Hepatocyte (in vitro differentiated cells): Measurements from ENCODE around the gene MORC2. TPM values are rescaled to one million over a fixed set of nuclear protein-coding genes. Genes with fewer than 3 reads are reported as not detected.

Source experiments
- DNase-seq: peaks from one replicate; pipeline ENCODE4 v3.0.0-alpha.2; 2016; ENCODE audit warnings: low spot score
- H2AFZ ChIP-seq: fragments of 200-600 bp; sonication (generic); 2 replicates; pipeline ENCODE4 v1.6.0; 2016; ENCODE audit warnings: antibody characterized with exemption, mild to moderate bottlenecking
- H3K27ac ChIP-seq: fragments of 200-600 bp; sonication (generic); 2 replicates; pipeline ENCODE4 v1.5.1; 2016; ENCODE audit warnings: mild to moderate bottlenecking
- H3K27me3 ChIP-seq: fragments of 200-600 bp; sonication (generic); 2 replicates; pipeline ENCODE4 v1.6.1; 2016
- H3K36me3 ChIP-seq: fragments of 200-600 bp; sonication (generic); replicated peaks from 2 replicates; pipeline ENCODE4 v1.5.1; 2016; ENCODE audit warnings: low read depth; ENCODE audit not compliant: insufficient read depth
- H3K4me1 ChIP-seq: fragments of 200-600 bp; sonication (generic); 2 replicates; pipeline ENCODE4 v1.5.1; 2016; ENCODE audit warnings: mild to moderate bottlenecking, moderate library complexity; ENCODE audit not compliant: insufficient read depth
- H3K4me2 ChIP-seq: fragments of 200-600 bp; sonication (generic); 2 replicates; pipeline ENCODE4 v1.6.0; 2016
- H3K4me3 ChIP-seq: fragments of 200-600 bp; sonication (generic); 2 replicates; pipeline ENCODE4 v1.5.1; 2016; ENCODE audit warnings: mild to moderate bottlenecking
- H3K79me2 ChIP-seq: fragments of 200-600 bp; sonication (generic); 2 replicates; pipeline ENCODE4 v1.6.0; 2017; ENCODE audit warnings: mild to moderate bottlenecking
- H3K9me2 ChIP-seq: fragments of 200-600 bp; sonication (generic); replicated peaks from 2 replicates; pipeline ENCODE4 v1.6.0; 2017; ENCODE audit warnings: mild to moderate bottlenecking; ENCODE audit not compliant: insufficient read depth
- H3K9me3 ChIP-seq: fragments of 200-600 bp; sonication (generic); 2 replicates; pipeline ENCODE4 v1.5.1; 2016; ENCODE audit warnings: low read depth, mild to moderate bottlenecking
- H4K20me1 ChIP-seq: fragments of 200-600 bp; sonication (generic); 2 replicates; pipeline ENCODE4 v1.6.0; 2016; ENCODE audit warnings: mild to moderate bottlenecking; ENCODE audit not compliant: insufficient read depth, poor library complexity, severe bottlenecking
- CTCF ChIP-seq: fragments of 200-600 bp; sonication (generic); IDR thresholded peaks from 2 replicates; pipeline ENCODE4 v1.5.1; 2016; ENCODE audit warnings: antibody characterized with exemption, mild to moderate bottlenecking; ENCODE audit not compliant: poor library complexity
- EZH2 ChIP-seq: fragments of 200-600 bp; sonication (generic); IDR thresholded peaks from 2 replicates; pipeline ENCODE4 v1.6.1; 2016; ENCODE audit warnings: antibody characterized with exemption, mild to moderate bottlenecking, borderline replicate concordance
- EZH2phosphoT487 ChIP-seq: fragments of 200-600 bp; sonication (generic); IDR thresholded peaks from one replicate; pipeline ENCODE4 v1.6.1; 2018; ENCODE audit warnings: antibody characterized with exemption, mild to moderate bottlenecking, low read depth, moderate library complexity; ENCODE audit not compliant: unreplicated experiment, severe bottlenecking
- WGBS: methylation state at CpG from one replicate; pipeline ENCODE4 v1.1.6; 2016; ENCODE audit warnings: low lambda C conversion rate; ENCODE audit errors: missing lambda C conversion rate; 5-methylcytosine and 5-hydroxymethylcytosine counted together
- polyA plus RNA-seq: library from polyadenylated mRNA; unstranded; fragments of >200 nt; fragmentation: Nextera tagmentation; extraction: Ambion mirVana; gene quantifications from 2 replicates; pipeline ENCODE4 v1.2.1, GENCODE V29; 2016
- total RNA-seq: library from RNA; depleted of rRNA; stranded (reverse); fragments of >200 nt; gene quantifications from 2 replicates; pipeline ENCODE4 v1.2.3, GENCODE V29; 2014

Gene MORC2
- total and polyA plus RNA-seq, 2 experiments from 2014 or later, result 15.6 to 24.0 TPM

- Histone ChIP-seq H3K36me3 (no peaks in the 10 kb centered on the region), H4K20me1 (no peaks in the 10 kb centered on the region), H3K27me3 (no peaks in the 10 kb centered on the region), H3K9me2 (no peaks in the 10 kb centered on the region), H2AFZ (no peak overlapping the region), H3K4me1 (no peaks in the 10 kb centered on the region), H3K27ac (no peak overlapping the region), H3K4me2 (no peak overlapping the region), H3K79me2 (no peaks in the 10 kb centered on the region), H3K9me3 (no peaks in the 10 kb centered on the region), H3K4me3 (no peak overlapping the region)
- 96% methylated on average over 8 of the region's 8 CpGs for WGBS
- no peak for DNase-seq
- TF ChIP-seq EZH2, result no peak
- no peak for TF ChIP-seq CTCF
- TF ChIP-seq EZH2phosphoT487, result no peak
These were observed 76.3 kb downstream of the MORC2 start for GRCh38 chr22:30892286-30892685.

GRCh38 chr22:30891781-30892180, 76.8 kb downstream of the MORC2 start:
- Histone ChIP-seq H3K9me3 (no peaks in the 10 kb centered on the region), H3K9me2 (no peaks in the 10 kb centered on the region), H4K20me1 (no peaks in the 10 kb centered on the region), H3K27me3 (no peaks in the 10 kb centered on the region), H3K4me1 (no peaks in the 10 kb centered on the region), H3K4me2 (no peak overlapping the region), H3K79me2 (no peaks in the 10 kb centered on the region), H3K36me3 (no peaks in the 10 kb centered on the region), H3K4me3 (no peak overlapping the region), H3K27ac (no peak overlapping the region), H2AFZ (no peak overlapping the region)
- TF ChIP-seq EZH2 (no peak), EZH2phosphoT487 (no peak), CTCF (no peak)
- no peak for DNase-seq
- WGBS, result 90% methylated on average over 6 of the region's 6 CpGs

- Histone ChIP-seq H2AFZ (no peak overlapping the region), H3K4me3 (no peak overlapping the region), H3K27ac (no peak overlapping the region), H3K4me1 (no peaks in the 10 kb centered on the region), H3K79me2 (no peaks in the 10 kb centered on the region), H3K9me2 (no peaks in the 10 kb centered on the region), H4K20me1 (no peaks in the 10 kb centered on the region), H3K27me3 (no peaks in the 10 kb centered on the region), H3K36me3 (no peaks in the 10 kb centered on the region), H3K4me2 (no peak overlapping the region), H3K9me3 (no peaks in the 10 kb centered on the region)
- 79% methylated on average over 8 of the region's 8 CpGs for WGBS
- TF ChIP-seq EZH2phosphoT487 (no peak), CTCF (no peak), EZH2 (no peak)
- DNase-seq, result no peak
These were observed 77.2 kb downstream of the MORC2 start for GRCh38 chr22:30891443-30891755.
